ENCODE results near the gene SEC31A. TPM values are rescaled to one million over a fixed set of nuclear protein-coding genes. Genes with fewer than 3 reads are reported as not detected.
"Not testable (repeated sequence)": the region's sequence is repeated elsewhere in the genome, so short reads cannot be mapped to it uniquely, and the experiment has no call there.

Gene SEC31A
- total RNA-seq = 522 TPM
- 109 TPM for polyA plus RNA-seq

GRCh38 chr4:82890901-82891706 is at the start of gene SEC31A:
TSS of gene SEC31A (minus strand) at chr4:82891153. CDS start at chr4:82881936, 9,217 bp downstream.
- peak within 1 kb of the TSS; percentile 99 for H3K27ac ChIP-seq (ENCODE audit: low read depth)
- peak within 1 kb of the TSS; percentile 75 for H3K4me3 ChIP-seq (ENCODE audit: low read depth, low read length)
- H3K4me1 ChIP-seq (ENCODE audit: insufficient read depth) = peaks cover 2% of the 10 kb centered on the region
- DNase-seq (ENCODE audit: extremely low spot score) = peak; percentile 84
- under 1% methylated on average over 71 of the region's 71 CpGs for WGBS
- H3K36me3 ChIP-seq (ENCODE audit: insufficient read depth) = no peaks in the 10 kb centered on the region

GRCh38 chr4:82939414-82939813 is 48.5 kb upstream of the SEC31A start:
- no peak for DNase-seq (ENCODE audit: extremely low spot score)
- Histone ChIP-seq H3K4me3 (ENCODE audit: low read depth, low read length) (no peak overlapping the region), H3K27ac (ENCODE audit: low read depth) (no peak overlapping the region), H3K36me3 (ENCODE audit: insufficient read depth) (peaks cover 2% of the 10 kb centered on the region), H3K4me1 (ENCODE audit: insufficient read depth) (no peaks in the 10 kb centered on the region)
- 84% methylated on average over 2 of the region's 2 CpGs for WGBS

- no peak for DNase-seq (ENCODE audit: extremely low spot score)
- Histone ChIP-seq H3K36me3 (ENCODE audit: insufficient read depth) (peaks cover 2% of the 10 kb centered on the region), H3K27ac (ENCODE audit: low read depth) (no peak overlapping the region), H3K4me1 (ENCODE audit: insufficient read depth) (no peaks in the 10 kb centered on the region), H3K4me3 (ENCODE audit: low read depth, low read length) (no peak overlapping the region)
These were observed 43.5 kb upstream of the SEC31A start for GRCh38 chr4:82934441-82934840.

- H3K36me3 ChIP-seq (ENCODE audit: insufficient read depth) = peaks cover 2% of the 10 kb centered on the region
- 85% methylated on average over 5 of the region's 5 CpGs for WGBS
- no peak for DNase-seq (ENCODE audit: extremely low spot score)
These were observed 40.1 kb upstream of the SEC31A start for GRCh38 chr4:82930848-82931755.

DNA sequence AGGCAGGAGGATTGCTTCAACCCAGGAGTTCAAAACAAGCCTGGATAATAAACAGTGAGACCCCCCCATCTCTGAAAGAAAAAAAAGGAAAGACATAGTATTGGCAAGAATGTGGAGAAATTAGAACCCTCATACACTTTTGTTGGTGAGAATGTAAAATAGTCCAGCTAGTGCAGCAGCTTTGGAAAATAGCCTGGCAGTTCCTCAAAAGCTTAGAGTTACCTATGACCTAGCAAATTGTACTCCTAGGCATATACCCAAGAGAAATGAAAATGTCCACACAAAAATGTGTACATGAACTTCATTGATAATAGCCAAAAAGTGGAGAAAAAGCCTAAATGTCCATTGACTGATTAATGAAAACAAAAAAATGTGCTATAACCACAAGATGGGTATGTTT is 30.8 kb upstream of the SEC31A start:
- Histone ChIP-seq H3K4me1 (ENCODE audit: insufficient read depth) (no peaks in the 10 kb centered on the region), H3K27ac (ENCODE audit: low read depth) (no peak overlapping the region), H3K4me3 (ENCODE audit: low read depth, low read length) (no peak overlapping the region), H3K36me3 (ENCODE audit: insufficient read depth) (no peaks in the 10 kb centered on the region)
- no peak for DNase-seq (ENCODE audit: extremely low spot score)

More at GRCh38 chr4:82930848-82931755, 40.1 kb upstream of the SEC31A start:
- no peak overlapping the region for H3K4me3 ChIP-seq (ENCODE audit: low read depth, low read length)
- no peaks in the 10 kb centered on the region for H3K4me1 ChIP-seq (ENCODE audit: insufficient read depth)
- H3K27ac ChIP-seq (ENCODE audit: low read depth) = no peak overlapping the region

DNA sequence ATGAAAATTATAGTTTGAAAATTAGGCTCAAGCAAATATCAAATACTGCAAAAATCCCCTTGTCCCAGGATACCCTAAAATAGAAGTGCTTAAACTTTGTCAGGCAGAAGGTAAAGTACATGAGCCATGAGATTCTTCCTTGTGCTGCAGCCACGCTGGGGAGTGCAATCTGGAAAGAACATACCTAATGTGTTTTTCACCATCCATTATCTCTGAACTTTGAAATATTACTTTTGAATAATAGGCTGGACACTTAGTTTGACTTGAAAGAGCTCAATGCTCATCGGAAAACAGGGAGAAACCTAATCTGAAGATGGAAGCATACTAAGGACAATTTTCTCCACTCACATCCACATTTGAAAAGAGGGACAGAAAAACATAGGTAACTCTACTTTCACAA is 28.4 kb upstream of the SEC31A start:
- no peaks in the 10 kb centered on the region for H3K36me3 ChIP-seq (ENCODE audit: insufficient read depth)
- no peak overlapping the region for H3K27ac ChIP-seq (ENCODE audit: low read depth)
- 86% methylated on average over 2 of the region's 2 CpGs for WGBS
- H3K4me1 ChIP-seq (ENCODE audit: insufficient read depth) = no peaks in the 10 kb centered on the region
- no peak overlapping the region for H3K4me3 ChIP-seq (ENCODE audit: low read depth, low read length)
- no peak for DNase-seq (ENCODE audit: extremely low spot score)

DNA sequence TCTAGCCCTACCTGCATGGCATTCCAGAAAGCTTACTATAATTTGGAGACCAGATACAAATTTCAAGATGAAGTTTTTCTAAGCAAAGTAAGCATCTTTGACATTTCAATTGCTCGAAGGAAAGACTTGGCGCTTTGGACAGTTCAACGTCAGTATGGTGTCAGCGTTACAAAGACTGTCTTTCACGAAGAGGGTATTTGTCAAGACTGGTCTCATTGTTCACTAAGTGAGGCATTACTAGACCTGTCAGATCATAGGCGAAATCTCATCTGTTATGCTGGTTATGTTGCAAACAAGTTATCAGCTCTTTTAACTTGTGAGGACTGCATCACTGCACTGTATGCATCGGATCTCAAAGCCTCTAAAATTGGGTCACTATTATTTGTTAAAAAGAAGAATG is 27.1 kb upstream of the SEC31A start:
- Histone ChIP-seq H3K4me1 (ENCODE audit: insufficient read depth) (no peaks in the 10 kb centered on the region), H3K36me3 (ENCODE audit: insufficient read depth) (no peaks in the 10 kb centered on the region), H3K4me3 (ENCODE audit: low read depth, low read length) (no peak overlapping the region), H3K27ac (ENCODE audit: low read depth) (no peak overlapping the region)
- WGBS = 89% methylated on average over 7 of the region's 7 CpGs
- DNase-seq (ENCODE audit: extremely low spot score) = no peak

GRCh38 chr4:82913968-82914367 is 23.0 kb upstream of the SEC31A start:
- not testable (repeated sequence) for H3K27ac ChIP-seq (ENCODE audit: low read depth); H3K36me3 ChIP-seq (ENCODE audit: insufficient read depth); H3K4me3 ChIP-seq (ENCODE audit: low read depth, low read length); H3K4me1 ChIP-seq (ENCODE audit: insufficient read depth); DNase-seq (ENCODE audit: extremely low spot score)
- WGBS = 99% methylated on average over 2 of the region's 2 CpGs

DNA sequence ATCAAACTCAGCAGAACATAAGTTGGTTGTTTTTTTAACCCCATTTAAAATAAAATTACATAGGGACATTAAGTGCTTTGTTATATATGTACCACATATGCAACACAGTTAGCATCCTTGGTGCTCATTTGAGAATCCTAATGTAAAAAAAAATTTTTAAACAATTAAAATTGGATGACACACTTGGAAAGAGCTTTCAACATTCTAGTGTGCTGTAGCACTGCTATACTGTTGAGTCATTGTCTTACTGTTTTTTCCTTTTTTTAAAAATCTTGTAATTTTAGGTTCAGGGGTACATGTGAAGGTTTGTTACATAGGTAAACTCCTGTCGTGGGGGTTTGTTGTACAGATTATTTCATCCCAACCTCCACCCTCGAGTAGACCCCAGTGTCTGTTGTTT is 22.4 kb upstream of the SEC31A start:
- no peak overlapping the region for H3K27ac ChIP-seq (ENCODE audit: low read depth)
- no peaks in the 10 kb centered on the region for H3K4me1 ChIP-seq (ENCODE audit: insufficient read depth)
- no peaks in the 10 kb centered on the region for H3K36me3 ChIP-seq (ENCODE audit: insufficient read depth)
- 44% methylated on average over 2 of the region's 2 CpGs for WGBS
- no peak overlapping the region for H3K4me3 ChIP-seq (ENCODE audit: low read depth, low read length)
- no peak for DNase-seq (ENCODE audit: extremely low spot score)

DNA sequence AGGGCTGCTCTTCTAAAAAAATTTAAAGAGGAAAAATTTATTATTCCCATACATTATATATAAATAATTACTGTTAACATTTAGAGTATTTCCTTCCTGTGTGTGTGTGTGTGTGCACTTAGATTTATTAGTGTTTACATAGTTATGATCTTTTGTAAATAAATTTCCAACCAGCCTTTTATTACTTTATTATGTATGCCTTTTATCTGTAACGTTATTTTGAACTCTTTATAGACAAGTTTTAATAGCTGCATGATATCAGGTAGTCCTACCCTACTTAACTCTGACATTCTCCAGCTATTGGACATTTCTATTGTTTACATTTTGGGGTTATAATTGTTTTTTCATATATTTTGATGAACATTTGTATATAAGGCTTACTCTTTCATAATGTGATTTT is 18.4 kb upstream of the SEC31A start:
- no peaks in the 10 kb centered on the region for H3K4me1 ChIP-seq (ENCODE audit: insufficient read depth)
- no peak overlapping the region for H3K4me3 ChIP-seq (ENCODE audit: low read depth, low read length)
- 36% methylated on average over 1 of the region's 1 CpG for WGBS
- H3K27ac ChIP-seq (ENCODE audit: low read depth) = no peak overlapping the region
- DNase-seq (ENCODE audit: extremely low spot score) = no peak
- H3K36me3 ChIP-seq (ENCODE audit: insufficient read depth) = no peaks in the 10 kb centered on the region

DNA sequence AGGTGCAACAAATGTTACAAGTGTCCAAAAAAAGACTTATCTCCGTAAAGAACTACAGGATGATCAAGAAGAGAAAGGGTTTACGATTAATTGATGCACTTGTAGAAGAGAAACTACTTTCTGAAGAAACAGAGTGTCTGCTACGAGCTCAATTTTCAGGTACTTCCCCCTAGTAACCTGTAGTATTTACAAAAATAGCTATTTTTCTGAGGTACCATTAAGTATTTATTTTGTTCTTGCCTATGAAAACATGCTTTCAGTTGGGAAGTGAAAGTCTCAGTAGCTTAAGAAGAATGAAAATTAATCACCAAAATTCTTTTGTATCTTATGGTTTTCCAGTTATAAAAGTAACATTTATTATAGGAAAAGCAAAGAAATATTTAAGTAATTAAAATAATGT is 15.5 kb upstream of the SEC31A start:
- no peak overlapping the region for H3K4me3 ChIP-seq (ENCODE audit: low read depth, low read length)
- WGBS = 91% methylated on average over 3 of the region's 3 CpGs
- no peaks in the 10 kb centered on the region for H3K4me1 ChIP-seq (ENCODE audit: insufficient read depth)
- H3K36me3 ChIP-seq (ENCODE audit: insufficient read depth) = no peaks in the 10 kb centered on the region
- no peak overlapping the region for H3K27ac ChIP-seq (ENCODE audit: low read depth)
- DNase-seq (ENCODE audit: extremely low spot score) = no peak

DNA sequence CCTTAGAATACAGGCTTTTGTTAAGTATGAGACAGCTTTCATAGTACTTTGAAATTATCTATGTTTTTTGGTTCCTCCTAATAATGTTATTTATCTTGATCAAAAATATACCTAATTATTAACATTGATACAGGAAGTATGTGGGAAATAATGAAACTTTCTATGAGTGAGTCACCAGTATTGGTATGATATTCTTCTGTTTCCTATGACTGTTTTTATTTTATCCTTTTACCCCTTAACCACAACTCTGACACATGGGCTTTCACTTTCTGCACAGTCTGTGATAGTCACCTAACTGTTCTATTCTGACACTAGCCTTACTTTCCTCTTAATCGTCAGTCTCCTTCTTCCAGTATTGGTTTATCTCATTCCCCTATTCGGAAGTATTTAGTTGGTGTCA is 14.3 kb upstream of the SEC31A start:
- DNase-seq (ENCODE audit: extremely low spot score) = no peak
- H3K27ac ChIP-seq (ENCODE audit: low read depth) = no peak overlapping the region
- WGBS = 86% methylated on average over 2 of the region's 2 CpGs

DNA sequence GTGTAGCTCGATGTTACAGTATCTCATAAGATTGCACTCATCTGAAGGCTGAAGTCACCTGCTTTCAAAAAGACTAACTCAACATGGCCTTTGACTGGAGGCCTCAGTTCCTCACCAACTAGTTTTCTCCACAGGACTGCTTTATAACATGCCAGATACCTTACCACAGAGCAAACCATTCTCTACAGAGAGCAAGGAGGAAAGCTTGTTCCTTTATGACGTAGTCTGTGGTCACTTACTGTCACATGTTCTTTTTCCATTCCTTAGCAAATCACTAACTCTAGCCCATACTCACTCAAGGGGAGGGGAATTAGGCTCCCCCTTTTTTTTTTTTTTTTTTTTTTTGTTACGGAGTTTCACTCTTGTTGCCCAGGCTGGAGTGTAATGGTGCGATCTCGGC is 12.8 kb upstream of the SEC31A start:
- WGBS = 91% methylated on average over 5 of the region's 5 CpGs

More for the DNA sequence above, 14.3 kb upstream of the SEC31A start:
- no peaks in the 10 kb centered on the region for H3K36me3 ChIP-seq (ENCODE audit: insufficient read depth)
- no peak overlapping the region for H3K4me3 ChIP-seq (ENCODE audit: low read depth, low read length)
- H3K4me1 ChIP-seq (ENCODE audit: insufficient read depth) = no peaks in the 10 kb centered on the region

DNA sequence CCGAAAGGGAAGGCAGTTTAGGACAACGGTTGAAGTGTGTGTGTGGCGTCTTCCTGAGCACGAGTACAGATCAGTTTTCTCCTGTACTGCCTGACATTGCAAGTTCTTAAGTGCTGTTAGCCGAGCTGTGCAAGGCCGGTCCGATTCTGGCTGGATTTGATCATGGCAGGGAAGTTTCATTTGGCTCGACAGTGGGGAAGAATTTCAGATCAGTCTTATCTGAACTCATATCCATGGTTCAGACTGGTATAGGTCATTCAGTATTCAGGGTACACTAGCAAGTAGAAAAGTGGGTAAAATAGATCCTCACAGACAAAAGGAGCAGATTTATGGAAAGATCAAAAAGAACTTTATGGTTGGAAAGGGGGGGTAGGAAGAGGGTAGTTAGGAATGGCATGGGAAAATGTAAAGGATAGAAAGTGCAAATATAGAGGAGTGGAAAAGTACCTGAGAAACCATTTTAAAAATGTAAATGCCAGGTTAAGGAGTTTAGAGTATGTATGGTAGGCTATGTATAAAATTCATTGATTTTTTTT is 10.3 kb upstream of the SEC31A start:
- under 1% methylated on average over 8 of the region's 8 CpGs for WGBS
- Histone ChIP-seq H3K4me1 (ENCODE audit: insufficient read depth) (no peaks in the 10 kb centered on the region), H3K36me3 (ENCODE audit: insufficient read depth) (no peaks in the 10 kb centered on the region), H3K27ac (ENCODE audit: low read depth) (peak overlapping the region; percentile 99), H3K4me3 (ENCODE audit: low read depth, low read length) (peak overlapping the region; percentile 47)
- DNase-seq (ENCODE audit: extremely low spot score) = no peak

More for the DNA sequence above, 12.8 kb upstream of the SEC31A start:
- Histone ChIP-seq H3K27ac (ENCODE audit: low read depth) (no peak overlapping the region), H3K4me3 (ENCODE audit: low read depth, low read length) (no peak overlapping the region), H3K4me1 (ENCODE audit: insufficient read depth) (no peaks in the 10 kb centered on the region), H3K36me3 (ENCODE audit: insufficient read depth) (no peaks in the 10 kb centered on the region)
- DNase-seq (ENCODE audit: extremely low spot score) = no peak

Data from urinary bladder (tissue), 4 donors.